ENCODE data around the gene PSMC5.
A peak's percentile ranks its signal among the peaks of the same experiment; 100 is the strongest.
"Not testable (repeated sequence)": the region's sequence is repeated elsewhere in the genome, so short reads cannot be mapped to it uniquely, and the experiment has no call there.

Gene PSMC5

GRCh38 chr17:63838631-63839171 lies 11.5 kb downstream of the PSMC5 start:
- no peak for DNase-seq (ENCODE audit: low read depth)

GRCh38 chr17:63840591-63841349 lies 13.5 kb downstream of the PSMC5 start:
- no peak for DNase-seq (ENCODE audit: low read depth)

- DNase-seq (ENCODE audit: low read depth), result no peak
Measured at GRCh38 chr17:63841350-63842172, 14.3 kb downstream of the PSMC5 start.

GRCh38 chr17:63842173-63842539 lies 14.9 kb downstream of the PSMC5 start:
- no peak for DNase-seq (ENCODE audit: low read depth)

GRCh38 chr17:63842540-63843386 lies 15.5 kb downstream of the PSMC5 start, which contains the start of gene SMARCD2:
TSS of gene SMARCD2 (minus strand) at chr17:63842685. CDS start at chr17:63842674, 11 bp downstream.
- peak; percentile 97 for DNase-seq (ENCODE audit: low read depth)

GRCh38 chr17:63843387-63843888 lies 16.2 kb downstream of the PSMC5 start:
- DNase-seq (ENCODE audit: low read depth), result not testable (repeated sequence)

GRCh38 chr17:63843910-63844677 lies 16.9 kb downstream of the PSMC5 start:
- no peak for DNase-seq (ENCODE audit: low read depth)

- no peak for DNase-seq (ENCODE audit: low read depth)
Measured at GRCh38 chr17:63845509-63845908, 18.3 kb downstream of the PSMC5 start.

- DNase-seq (ENCODE audit: low read depth), result no peak
Measured at GRCh38 chr17:63847525-63848249, 20.5 kb downstream of the PSMC5 start.

GRCh38 chr17:63848834-63849689 lies 21.8 kb downstream of the PSMC5 start:
- peak; percentile 91 for DNase-seq (ENCODE audit: low read depth)

GRCh38 chr17:63850401-63850800 lies 23.2 kb downstream of the PSMC5 start:
- no peak for DNase-seq (ENCODE audit: low read depth)

- no peak for DNase-seq (ENCODE audit: low read depth)
Measured at GRCh38 chr17:63853260-63853659, 26.0 kb downstream of the PSMC5 start.

- no peak for DNase-seq (ENCODE audit: low read depth)
Measured at GRCh38 chr17:63854709-63855108, 27.5 kb downstream of the PSMC5 start.

GRCh38 chr17:63855185-63855584 lies 28.0 kb downstream of the PSMC5 start:
- DNase-seq (ENCODE audit: low read depth), result no peak

GRCh38 chr17:63856425-63856824 lies 29.2 kb downstream of the PSMC5 start:
- not testable (repeated sequence) for DNase-seq (ENCODE audit: low read depth)

GRCh38 chr17:63859257-63859656 lies 32.0 kb downstream of the PSMC5 start:
- DNase-seq (ENCODE audit: low read depth), result no peak

GRCh38 chr17:63866625-63867024 lies 39.4 kb downstream of the PSMC5 start:
- DNase-seq (ENCODE audit: low read depth), result not testable (repeated sequence)

- not testable (repeated sequence) for DNase-seq (ENCODE audit: low read depth)
Measured at GRCh38 chr17:63869491-63870291, 42.5 kb downstream of the PSMC5 start.

Data from stimulated activated CD8-positive, alpha-beta memory T cell treated with anti-CD3 and anti-CD28 coated beads, Interleukin-12 subunit alpha, Interleukin-12 subunit beta, amount 100 ng/mL, for 1 hour (primary cell).